PC-3 (cell line): Measurements from ENCODE around the gene ALG6. TPM values are rescaled to one million over a fixed set of nuclear protein-coding genes. Genes with fewer than 3 reads are reported as not detected.

ENCODE experiments used
- ATAC-seq: fragments of 200-7000 bp; cut with Tn5 transposase; 2 replicates; pipeline ENCODE4 v1.9.1; 2020; ENCODE audit warnings: mild to moderate bottlenecking, moderate library complexity
- BruUV-seq: library from RNA; stranded (reverse); fragments of 400-500 nt; replicated peaks from 2 replicates; lab custom pipeline; 2021; lab: Mats Ljungman, UMichigan
- CTCF ChIA-PET: fragments of 300-600 bp; sonication (Branson Sonifier 250); formaldehyde crosslinking; loops from one replicate; lab custom pipeline; 2022; ENCODE audit warnings: antibody characterized with exemption; lab: Charles Lee
- POLR2A ChIA-PET: fragments of 300-600 bp; sonication (Branson Sonifier 250); formaldehyde crosslinking; loops from one replicate; lab custom pipeline; 2022; ENCODE audit warnings: antibody characterized with exemption; ENCODE audit not compliant: unreplicated experiment; lab: Charles Lee
- DNase-seq: peaks from one replicate; pipeline ENCODE4 v3.0.0-alpha.2; 2015
- H2AFZ ChIP-seq: fragments of 300-600 bp; sonication (generic); 2 replicates; pipeline ENCODE4 v1.6.0; 2016; ENCODE audit warnings: antibody characterized with exemption, low read length
- H3F3A ChIP-seq: fragments of 300-600 bp; sonication (generic); one replicate; pipeline ENCODE4 v1.6.0; 2017; ENCODE audit warnings: antibody characterized with exemption, low read length, control low read depth, mild to moderate bottlenecking; ENCODE audit not compliant: unreplicated experiment
- H3K27ac ChIP-seq: fragments of 300-600 bp; sonication (generic); 2 replicates; pipeline ENCODE4 v1.5.1; 2016; ENCODE audit warnings: mild to moderate bottlenecking, low read length
- H3K27me3 ChIP-seq: fragments of 300-600 bp; sonication (generic); 2 replicates; pipeline ENCODE4 v1.6.1; 2016; ENCODE audit warnings: low read length, mixed read lengths
- H3K36me3 ChIP-seq: fragments of 300-600 bp; sonication (generic); 2 replicates; pipeline ENCODE4 v1.6.1; 2016; ENCODE audit warnings: low read depth, mixed run types, low read length, mixed read lengths
- H3K4me1 ChIP-seq: fragments of 300-600 bp; sonication (generic); 2 replicates; pipeline ENCODE4 v1.5.1; 2016; ENCODE audit warnings: low read length; ENCODE audit not compliant: insufficient read depth
- H3K4me2 ChIP-seq: fragments of 300-600 bp; sonication (generic); 2 replicates; pipeline ENCODE4 v1.6.0; 2016; ENCODE audit warnings: low read length
- H3K4me3 ChIP-seq: fragments of 300-600 bp; sonication (generic); 2 replicates; pipeline ENCODE4 v1.5.1; 2016; ENCODE audit warnings: mild to moderate bottlenecking, low read length, mixed read lengths
- H3K79me2 ChIP-seq: fragments of 300-600 bp; sonication (generic); 2 replicates; pipeline ENCODE4 v1.6.1; 2017; ENCODE audit warnings: low read length, mixed read lengths
- H3K9ac ChIP-seq: fragments of 300-600 bp; sonication (generic); 2 replicates; pipeline ENCODE4 v1.6.0; 2016; ENCODE audit warnings: mild to moderate bottlenecking, low read length
- H3K9me2 ChIP-seq: fragments of 300-600 bp; sonication (generic); replicated peaks from 2 replicates; pipeline ENCODE4 v1.6.1; 2016; ENCODE audit warnings: mixed run types, low read length, mixed read lengths
- H3K9me3 ChIP-seq: fragments of 300-600 bp; sonication (generic); 2 replicates; pipeline ENCODE4 v1.6.1; 2016; ENCODE audit warnings: low read length, mixed read lengths
- H4K20me1 ChIP-seq: fragments of 300-600 bp; sonication (generic); 2 replicates; pipeline ENCODE4 v1.6.1; 2016; ENCODE audit warnings: low read length, mixed read lengths
- EZH2 ChIP-seq: fragments of 300-600 bp; sonication (generic); IDR thresholded peaks from one replicate; pipeline ENCODE4 v1.6.1; 2017; ENCODE audit warnings: antibody characterized with exemption, mild to moderate bottlenecking, low read length; ENCODE audit not compliant: unreplicated experiment
- EZH2phosphoT487 ChIP-seq: fragments of 300-600 bp; sonication (generic); IDR thresholded peaks from 2 replicates; pipeline ENCODE4 v1.6.1; 2018; ENCODE audit warnings: mild to moderate bottlenecking, antibody characterized with exemption, low read length, borderline replicate concordance
- intact Hi-C: fragments of 100-400 bp; cut with micrococcal nuclease; formaldehyde crosslinking; loops from 2 replicates; pipeline ENCODE4 v1.9.0; 2023
- total RNA-seq: library from RNA; depleted of rRNA; stranded (reverse); fragments of >200 nt; gene quantifications from 2 replicates; pipeline ENCODE4 v1.2.3, GENCODE V29; 2014
- TF ChIP-seq, protein P1 (sequence below): fragments of 300-600 bp; sonication (generic); conservative IDR thresholded peaks from 2 replicates; pipeline ENCODE4 v1.5.1; 2017; ENCODE audit warnings: antibody characterized with exemption, low read depth, mild to moderate bottlenecking, low read length

Gene ALG6
- total RNA-seq, 1 experiment from 2014 or later, result 17.3 TPM

DNA sequence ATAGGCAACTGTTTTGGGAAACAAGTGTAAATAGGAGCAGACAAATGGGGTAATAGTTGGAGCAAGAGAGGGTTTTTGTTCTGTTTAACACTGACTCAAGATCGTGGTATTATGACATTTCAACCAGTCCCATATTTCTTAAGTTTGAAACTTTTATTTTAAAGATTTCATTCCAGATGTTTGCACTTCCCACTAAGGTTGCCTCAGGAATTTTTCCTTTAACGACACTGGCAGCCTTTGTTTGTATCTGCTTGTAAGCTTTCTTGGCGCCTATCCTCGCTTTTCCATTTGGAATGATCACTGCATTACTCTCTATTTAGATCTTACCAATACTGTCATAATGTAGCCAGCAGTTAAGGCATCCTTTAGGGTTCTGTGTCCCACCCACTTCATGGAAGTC lies 67.7 kb downstream of the ALG6 start:
- Histone ChIP-seq H2AFZ (no peak overlapping the region), H3K36me3 (no peaks in the 10 kb centered on the region), H3K27ac (no peak overlapping the region), H3K9me3 (no peaks in the 10 kb centered on the region), H3K4me2 (no peak overlapping the region), H3F3A (no peaks in the 10 kb centered on the region), H3K9me2 (no peaks in the 10 kb centered on the region), H3K79me2 (no peaks in the 10 kb centered on the region), H3K27me3 (no peaks in the 10 kb centered on the region), H3K4me1 (no peaks in the 10 kb centered on the region), H3K9ac (no peak overlapping the region), H4K20me1 (no peaks in the 10 kb centered on the region), H3K4me3 (no peak overlapping the region)
- TF ChIP-seq, protein P1, sequence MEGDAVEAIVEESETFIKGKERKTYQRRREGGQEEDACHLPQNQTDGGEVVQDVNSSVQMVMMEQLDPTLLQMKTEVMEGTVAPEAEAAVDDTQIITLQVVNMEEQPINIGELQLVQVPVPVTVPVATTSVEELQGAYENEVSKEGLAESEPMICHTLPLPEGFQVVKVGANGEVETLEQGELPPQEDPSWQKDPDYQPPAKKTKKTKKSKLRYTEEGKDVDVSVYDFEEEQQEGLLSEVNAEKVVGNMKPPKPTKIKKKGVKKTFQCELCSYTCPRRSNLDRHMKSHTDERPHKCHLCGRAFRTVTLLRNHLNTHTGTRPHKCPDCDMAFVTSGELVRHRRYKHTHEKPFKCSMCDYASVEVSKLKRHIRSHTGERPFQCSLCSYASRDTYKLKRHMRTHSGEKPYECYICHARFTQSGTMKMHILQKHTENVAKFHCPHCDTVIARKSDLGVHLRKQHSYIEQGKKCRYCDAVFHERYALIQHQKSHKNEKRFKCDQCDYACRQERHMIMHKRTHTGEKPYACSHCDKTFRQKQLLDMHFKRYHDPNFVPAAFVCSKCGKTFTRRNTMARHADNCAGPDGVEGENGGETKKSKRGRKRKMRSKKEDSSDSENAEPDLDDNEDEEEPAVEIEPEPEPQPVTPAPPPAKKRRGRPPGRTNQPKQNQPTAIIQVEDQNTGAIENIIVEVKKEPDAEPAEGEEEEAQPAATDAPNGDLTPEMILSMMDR, result no peak
- TF ChIP-seq EZH2phosphoT487 (no peak), EZH2 (no peak)
- POLR2A ChIA-PET, result no interaction called here
- CTCF ChIA-PET, result no interaction called here
- intact Hi-C loops, result no loop called here
- BruUV-seq, result no TSS peak
- DNase-seq (no peak), ATAC-seq (no peak)

DNA sequence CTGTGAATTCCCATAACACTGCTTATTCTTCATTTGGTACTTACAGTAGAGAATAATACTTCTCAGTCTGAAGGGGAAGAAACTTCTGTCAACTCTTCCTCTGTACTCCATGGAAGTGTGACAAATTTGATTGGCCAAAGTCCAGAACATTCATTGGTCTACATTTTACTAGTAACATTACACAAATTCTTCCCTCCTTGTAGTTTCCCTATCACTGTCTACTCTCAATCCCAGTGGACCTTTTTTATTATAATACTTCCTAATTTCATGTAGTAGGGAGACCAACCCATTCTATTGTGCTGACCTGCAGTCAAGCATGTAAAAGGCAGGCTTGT lies 74.7 kb downstream of the ALG6 start:
- no peaks in the 10 kb centered on the region for H4K20me1 ChIP-seq
- peak; percentile 28 for DNase-seq
- CTCF ChIA-PET, result interaction anchor here (0.6 to 1.0 kb wide), 2 partner anchors 96 to 312 kb away, joined by 3 read pairs; no protein-coding TSS in a partner anchor
- H3K4me1 ChIP-seq, result no peaks in the 10 kb centered on the region
- H3K79me2 ChIP-seq, result no peaks in the 10 kb centered on the region
- intact Hi-C loops, result no loop called here
- 0 out of 2 replicates have a peak, but pooled peaks cover 2% of the 10 kb centered on the region for H3K36me3 ChIP-seq
- H3F3A ChIP-seq, result no peaks in the 10 kb centered on the region
- no peak overlapping the region for H3K4me2 ChIP-seq
- peak; percentile 39 for ATAC-seq
- POLR2A ChIA-PET, result no interaction called here
- no peaks in the 10 kb centered on the region for H3K27me3 ChIP-seq
- no peak overlapping the region for H3K27ac ChIP-seq
- no peak overlapping the region for H2AFZ ChIP-seq
- no peak overlapping the region for H3K4me3 ChIP-seq
- BruUV-seq, result no TSS peak
- H3K9me2 ChIP-seq, result no peaks in the 10 kb centered on the region
- no peak overlapping the region for H3K9ac ChIP-seq
- TF ChIP-seq, protein P1, result no peak
- TF ChIP-seq EZH2, result no peak
- H3K9me3 ChIP-seq, result no peaks in the 10 kb centered on the region

DNA sequence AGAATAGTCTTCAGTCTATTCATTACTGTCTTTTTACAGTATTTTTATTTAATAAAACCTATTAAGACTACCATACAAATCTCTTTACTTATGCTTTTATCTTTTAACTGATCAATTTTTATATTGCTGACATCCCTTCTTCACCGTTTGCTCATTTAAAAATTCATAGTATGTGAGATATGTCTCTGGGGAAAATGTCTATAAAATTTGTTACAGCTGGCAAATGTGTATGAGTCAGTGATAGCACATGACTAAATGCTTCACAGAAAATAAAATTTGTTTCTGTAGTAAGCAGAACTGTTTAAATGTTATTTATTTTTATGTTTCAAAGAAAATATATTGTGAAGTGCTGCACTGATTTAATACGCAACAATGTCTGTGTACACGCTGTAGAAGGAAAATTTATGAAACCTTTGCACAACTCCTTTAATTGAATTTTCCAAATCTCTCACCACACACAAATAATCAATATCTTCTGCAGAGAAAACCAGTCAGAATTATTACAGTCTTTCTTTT lies 81.4 kb downstream of the ALG6 start:
- intact Hi-C loops, result loop anchor here (2.0 kb wide), 1 partner anchor 122 kb away; no protein-coding TSS in a partner anchor
- Histone ChIP-seq H3K9ac (no peak overlapping the region), H3K9me3 (no peaks in the 10 kb centered on the region), H3K9me2 (no peaks in the 10 kb centered on the region), H3K27me3 (no peaks in the 10 kb centered on the region), H3K27ac (no peak overlapping the region), H2AFZ (no peak overlapping the region), H3K79me2 (no peaks in the 10 kb centered on the region), H3K4me1 (no peaks in the 10 kb centered on the region), H3K4me3 (no peak overlapping the region), H3K4me2 (no peak overlapping the region), H4K20me1 (no peaks in the 10 kb centered on the region), H3K36me3 (no peaks in the 10 kb centered on the region; the same call in 1 of the 2 replicates), H3F3A (no peaks in the 10 kb centered on the region)
- ChIA-PET POLR2A (interaction anchor here (0.6 kb wide), 1 partner anchor 28 kb away, joined by 3 read pairs; no protein-coding TSS in a partner anchor), CTCF (no interaction called here)
- peak; percentile 46 for ATAC-seq
- DNase-seq, result no peak
- TF ChIP-seq EZH2phosphoT487 (no peak), EZH2 (no peak)
- TF ChIP-seq, protein P1, result no peak
- BruUV-seq, result no TSS peak
